AG09319 (cell line): ENCODE results near the gene SLC38A10.

Experiments
- DNase-seq: peaks from one replicate; pipeline ENCODE4 v3.0.0-alpha.2; 2010; ENCODE audit warnings: low read depth; ENCODE audit errors: extremely low read depth
- CTCF ChIP-seq: IDR thresholded peaks from 2 replicates; pipeline ENCODE4 v1.5.1; 2011; ENCODE audit warnings: low read depth, mild to moderate bottlenecking, inconsistent platforms, low read length, moderate library complexity

Gene SLC38A10

DNA sequence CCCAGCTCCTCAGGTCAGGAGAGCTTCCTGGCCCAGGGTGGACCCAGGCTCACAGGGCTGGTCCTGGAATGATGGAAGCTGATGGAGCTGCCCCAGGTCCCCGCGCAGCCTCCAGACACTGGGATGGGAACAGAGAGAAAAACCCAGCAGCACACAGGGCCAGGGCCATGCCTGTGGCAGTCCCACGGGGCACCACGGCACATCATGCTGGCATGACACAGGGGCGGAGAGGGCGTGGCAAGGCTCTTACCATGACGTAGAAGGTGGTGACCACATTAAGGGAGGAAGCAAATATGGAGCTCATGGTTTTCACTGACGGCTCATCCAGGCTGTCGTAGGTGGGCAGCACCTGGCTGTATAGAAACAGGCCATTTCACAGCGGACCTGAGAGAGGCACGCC, 18.3 kb downstream of the SLC38A10 start:
- TF ChIP-seq CTCF = no peak

DNA sequence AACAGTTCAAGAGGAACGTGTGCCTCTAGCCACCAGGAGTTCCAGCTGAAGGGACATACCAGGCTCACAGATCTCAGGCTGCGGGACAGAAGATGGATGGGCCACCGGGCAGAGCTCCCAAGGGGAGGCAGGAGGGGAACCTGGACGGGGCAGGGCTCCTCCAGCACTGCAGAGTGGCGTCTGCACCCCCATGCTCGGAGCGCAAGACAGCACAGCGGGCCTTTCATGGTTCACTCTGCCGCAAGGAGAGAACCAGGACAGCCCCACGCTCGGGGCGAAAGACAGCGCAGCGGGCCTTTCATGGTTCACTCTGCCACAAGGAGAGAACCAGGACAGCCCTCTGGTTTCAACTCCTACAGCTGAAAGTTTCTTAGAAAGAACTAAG, 20.6 kb downstream of the SLC38A10 start:
- no peak for TF ChIP-seq CTCF
- DNase-seq = no peak

More for the DNA sequence above, 18.3 kb downstream of the SLC38A10 start:
- no peak for DNase-seq

DNA sequence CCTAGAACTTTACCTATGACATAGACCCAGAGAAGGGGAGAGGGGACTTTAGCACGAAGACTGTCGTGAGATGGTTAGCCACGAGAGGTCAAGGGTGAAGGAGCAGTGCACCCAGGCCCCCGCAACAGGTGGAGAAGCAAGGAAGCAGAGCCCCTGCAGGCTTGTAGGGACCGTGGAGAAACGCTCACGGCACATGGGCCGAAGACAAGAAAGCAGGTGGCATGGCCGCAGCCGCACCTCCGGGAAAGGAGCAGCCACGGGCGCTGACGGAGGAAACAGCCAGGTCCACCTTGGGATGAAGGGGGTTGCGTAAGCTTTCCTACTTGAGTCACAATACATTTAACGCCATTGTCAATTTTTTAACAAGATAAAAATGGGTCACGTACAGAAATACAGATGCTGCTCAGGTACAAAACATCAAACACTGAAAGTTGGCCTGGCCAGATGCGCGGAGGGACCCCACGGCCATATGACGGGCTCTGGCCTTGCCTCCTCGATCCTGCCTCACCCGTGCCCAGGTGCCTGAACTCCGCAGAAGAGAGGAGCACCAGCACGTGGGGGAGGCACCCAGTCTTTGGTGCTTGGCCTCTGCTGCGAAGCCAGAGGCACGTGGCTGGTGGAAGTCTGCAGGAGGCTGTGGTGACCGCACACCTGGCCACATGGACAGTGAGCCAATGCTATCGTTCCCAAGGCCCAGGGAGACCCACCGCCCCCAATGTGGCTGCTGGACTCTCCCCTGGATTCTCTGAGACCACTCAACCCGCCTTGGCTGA, 21.2 kb downstream of the SLC38A10 start:
- TF ChIP-seq CTCF = no peak
- DNase-seq = no peak

GRCh38 chr17:81272616-81273015, 22.5 kb downstream of the SLC38A10 start:
- no peak for TF ChIP-seq CTCF
- DNase-seq = no peak

DNA sequence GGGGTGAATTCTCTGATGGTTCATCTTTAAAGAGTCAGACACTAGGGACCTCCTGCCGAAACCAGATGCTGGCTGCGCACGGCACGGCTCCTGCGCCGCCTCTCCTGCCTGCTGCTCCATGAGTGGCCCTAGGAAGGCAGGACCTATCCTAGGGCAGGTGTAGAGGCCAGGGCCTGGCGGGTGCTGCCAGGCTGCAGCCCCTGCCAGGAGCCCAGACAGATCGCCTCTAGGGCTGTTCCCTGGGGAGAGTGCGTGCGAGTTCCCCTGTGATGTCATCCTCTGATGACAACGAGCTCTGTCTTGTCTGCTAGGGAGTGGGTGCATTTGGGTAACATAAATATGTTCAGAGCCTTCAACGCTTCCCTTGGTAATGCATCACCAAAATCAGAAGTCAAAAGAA, 23.9 kb downstream of the SLC38A10 start:
- no peak for DNase-seq
- no peak for TF ChIP-seq CTCF

- TF ChIP-seq CTCF = no peak
- no peak for DNase-seq
Measured at GRCh38 chr17:81270279-81270678, 24.8 kb downstream of the SLC38A10 start.

DNA sequence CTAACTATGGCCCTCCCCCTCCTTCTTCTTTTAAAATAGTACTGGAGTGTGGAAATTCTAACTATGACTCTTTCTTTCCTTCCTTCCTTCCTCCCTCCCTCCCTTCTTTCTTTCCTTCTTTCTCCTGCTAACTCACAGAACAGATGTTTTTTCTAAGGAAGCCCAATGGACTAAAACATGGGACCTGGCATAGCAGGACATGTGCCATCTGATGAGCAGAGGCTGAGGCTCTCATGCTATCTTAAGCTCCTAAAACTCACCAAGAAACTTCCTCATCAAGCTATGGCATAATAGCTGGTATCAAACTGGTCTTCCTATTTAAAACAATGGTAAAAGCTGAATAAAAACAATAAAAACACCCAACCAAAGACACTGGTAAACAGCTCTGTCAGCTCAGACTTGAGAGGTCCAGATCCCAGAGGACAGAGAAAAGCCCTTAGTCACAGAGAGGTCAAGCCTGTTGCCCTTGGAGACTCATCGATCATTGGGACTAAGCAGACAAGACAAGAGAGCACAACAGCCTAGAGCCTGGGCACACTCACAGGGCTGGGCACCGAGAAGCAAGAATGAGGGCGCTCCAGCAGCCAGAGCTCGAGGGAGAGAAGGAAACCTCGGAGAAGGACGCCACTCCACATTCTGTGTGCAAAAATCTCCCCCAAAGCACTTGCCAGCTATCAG, 27.6 kb downstream of the SLC38A10 start:
- TF ChIP-seq CTCF = no peak

More for the DNA sequence above, 27.6 kb downstream of the SLC38A10 start:
- DNase-seq = no peak
